Activated CD4-positive, CD25-positive, alpha-beta regulatory T cell treated with anti-CD3 and anti-CD28 coated beads, Interleukin-2, amount 50 U/mL, for 24 hours (primary cell): ENCODE results near the gene AGBL1.

ENCODE experiments used
- ATAC-seq, 2 donors: fragments of 150-1000 bp; cut with Tn5 transposase; one replicate each; pipeline ENCODE4 v1.10.0; 2021; ENCODE audit warnings: mild to moderate bottlenecking in 1 of 2, moderate library complexity in 1 of 2

AGBL1 gene

DNA sequence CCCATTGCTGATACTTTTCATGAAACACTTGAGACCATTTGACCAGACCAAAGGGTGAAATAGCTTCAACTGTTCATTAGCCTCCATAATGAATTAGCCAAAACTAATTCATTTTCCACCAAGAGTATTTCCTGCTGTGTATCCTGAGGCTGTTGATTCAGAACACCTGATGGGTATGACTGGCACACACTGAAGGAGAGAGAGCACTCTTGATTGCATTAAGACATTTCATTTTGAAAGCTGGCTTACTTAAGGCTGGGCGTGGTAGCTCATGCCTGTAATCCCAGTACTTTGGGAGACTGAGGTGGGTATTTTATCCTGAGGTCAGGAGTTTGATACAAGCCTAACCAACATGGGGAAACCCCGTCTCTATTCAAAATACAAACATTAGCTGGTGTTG is 175.6 kb downstream of the AGBL1 start:
- ATAC-seq: no peak

DNA sequence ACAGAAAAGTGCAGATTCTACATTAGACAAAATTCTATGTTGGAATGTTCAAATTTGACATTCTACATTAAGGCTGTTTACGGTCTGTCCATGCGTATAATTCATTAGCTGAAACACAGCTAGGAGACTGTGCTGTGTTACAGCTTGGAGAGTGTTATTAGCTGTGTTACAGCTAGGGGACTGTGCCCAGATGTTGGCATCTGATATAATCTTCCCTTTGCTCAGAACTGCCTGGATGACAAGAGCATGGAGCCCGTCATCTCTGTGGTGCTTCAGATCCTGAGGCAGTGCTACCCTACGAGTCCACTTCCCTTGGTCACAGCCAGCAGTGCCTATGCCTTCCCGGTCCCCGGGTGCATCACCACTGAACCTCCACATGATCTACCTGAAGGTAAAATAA is 177.0 kb downstream of the AGBL1 start:
- no peak for ATAC-seq

DNA sequence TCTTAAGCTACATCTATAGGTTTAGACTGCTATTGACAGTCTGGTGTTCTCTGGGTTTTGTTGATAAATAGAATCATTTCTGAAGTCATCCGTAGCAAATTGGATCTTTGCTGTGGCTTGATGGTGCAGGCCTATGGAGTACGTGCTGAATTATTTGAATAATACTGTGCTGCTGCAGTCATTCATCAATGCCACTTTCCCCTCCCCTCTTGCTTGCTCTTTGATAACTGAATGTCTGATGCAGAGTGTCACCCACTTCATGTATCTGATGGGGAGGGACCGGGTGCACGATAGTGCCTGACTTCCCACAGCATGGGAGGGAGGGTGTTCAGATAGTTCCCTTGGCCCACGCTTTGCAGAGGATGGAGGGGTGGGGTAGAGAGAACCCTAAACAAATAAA is 179.9 kb downstream of the AGBL1 start:
- ATAC-seq: no peak

DNA sequence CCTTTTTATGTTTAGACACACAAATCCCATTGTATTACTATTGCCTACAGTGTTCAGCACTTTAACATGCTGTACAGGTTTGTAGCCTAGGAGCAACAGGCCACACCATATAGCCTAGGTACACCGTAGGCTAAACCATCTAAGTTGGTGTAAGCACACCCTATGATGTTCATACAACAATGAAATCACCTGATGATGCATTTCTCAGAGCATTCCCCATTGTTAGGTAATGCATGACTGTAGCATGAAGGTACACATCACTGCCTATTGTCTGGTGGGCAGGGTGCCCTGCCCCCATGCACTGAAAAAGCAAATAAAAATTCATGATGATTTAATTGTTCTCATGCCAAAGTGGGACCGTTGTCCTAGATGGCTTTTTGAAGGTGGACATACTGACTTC is 183.6 kb downstream of the AGBL1 start:
- ATAC-seq: no peak

DNA sequence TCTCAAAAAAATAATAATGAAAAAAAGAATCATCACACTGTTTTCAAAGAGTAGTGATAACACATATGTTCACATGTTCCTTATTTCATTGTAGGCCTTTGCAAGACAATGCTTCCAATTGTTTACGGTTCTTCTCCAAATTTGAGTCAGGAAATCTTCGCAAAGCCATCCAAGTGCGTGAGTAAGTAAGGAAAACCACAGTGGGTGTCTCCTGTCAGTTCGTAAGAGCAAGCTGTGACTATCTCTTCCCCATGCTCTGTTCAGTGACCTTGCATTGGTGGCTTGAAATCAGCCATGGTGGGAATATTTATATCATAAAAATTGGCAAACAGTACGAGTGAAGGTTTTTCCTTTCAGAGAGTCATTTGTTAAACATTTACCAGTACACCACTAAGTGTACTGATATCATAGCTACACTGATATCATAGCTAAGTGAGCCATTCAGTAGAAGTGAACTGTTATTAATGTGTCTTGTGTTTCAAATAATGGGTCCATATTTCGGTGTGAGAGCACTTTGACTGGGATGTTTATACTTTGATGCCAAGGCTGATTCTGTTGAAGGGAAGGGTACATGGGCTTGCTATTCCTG is 187.3 kb downstream of the AGBL1 start:
- ATAC-seq: no peak

DNA sequence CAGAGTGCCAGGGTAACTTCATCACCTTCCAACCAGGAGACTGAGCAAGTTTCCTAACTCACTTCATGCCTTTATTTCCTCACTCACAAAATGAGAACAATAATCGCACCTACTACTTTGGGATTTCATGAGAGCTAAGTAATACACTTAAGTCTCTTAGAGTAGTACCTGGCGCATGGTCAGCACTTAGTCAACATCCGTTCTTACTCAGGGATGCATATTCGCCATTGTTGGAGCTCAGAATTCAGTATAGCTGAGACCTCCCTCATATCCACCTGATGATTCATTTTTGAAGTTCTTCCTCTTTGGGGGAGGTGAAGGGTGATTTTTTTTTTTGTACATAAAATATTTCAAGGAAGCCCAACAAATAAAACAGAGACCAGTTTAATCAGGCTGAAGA is 188.2 kb downstream of the AGBL1 start:
- no peak for ATAC-seq

DNA sequence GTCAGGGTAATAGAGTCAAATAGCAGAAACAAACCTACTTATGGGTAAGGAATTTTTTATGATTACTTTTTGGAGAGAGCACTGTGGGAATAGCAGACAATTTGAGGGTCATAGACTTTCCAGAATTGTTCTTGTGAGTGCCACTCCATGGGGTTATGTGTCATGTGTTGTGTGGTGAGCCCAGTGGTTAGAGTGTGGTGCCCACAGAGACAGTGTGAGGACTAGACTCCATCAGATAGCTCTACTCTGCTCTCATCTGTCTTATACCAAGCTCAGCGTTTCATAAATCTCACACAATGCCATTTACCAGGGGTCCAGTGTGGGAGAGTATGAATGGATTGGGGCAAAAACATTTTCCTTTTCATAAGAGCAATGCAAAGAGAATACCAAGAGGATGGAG is 188.9 kb downstream of the AGBL1 start:
- no peak for ATAC-seq

DNA sequence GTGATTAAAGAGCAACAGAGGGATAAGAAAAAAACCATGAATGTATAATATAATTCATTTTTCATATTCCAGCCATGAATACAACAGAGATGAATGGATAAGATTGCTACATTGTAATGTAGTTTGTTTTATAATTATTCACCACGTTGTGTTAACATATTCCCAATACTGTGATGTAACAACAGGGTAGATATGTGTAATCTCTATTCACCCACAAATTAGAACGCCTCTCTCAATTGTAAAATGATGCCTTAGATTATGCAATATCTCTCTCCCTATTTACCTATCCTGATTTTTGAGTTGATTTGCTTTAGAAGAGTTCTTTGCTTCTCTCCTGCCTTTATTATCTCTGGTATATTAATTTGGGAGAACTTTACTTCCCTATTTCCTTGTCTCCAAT is 193.6 kb downstream of the AGBL1 start:
- no peak for ATAC-seq

DNA sequence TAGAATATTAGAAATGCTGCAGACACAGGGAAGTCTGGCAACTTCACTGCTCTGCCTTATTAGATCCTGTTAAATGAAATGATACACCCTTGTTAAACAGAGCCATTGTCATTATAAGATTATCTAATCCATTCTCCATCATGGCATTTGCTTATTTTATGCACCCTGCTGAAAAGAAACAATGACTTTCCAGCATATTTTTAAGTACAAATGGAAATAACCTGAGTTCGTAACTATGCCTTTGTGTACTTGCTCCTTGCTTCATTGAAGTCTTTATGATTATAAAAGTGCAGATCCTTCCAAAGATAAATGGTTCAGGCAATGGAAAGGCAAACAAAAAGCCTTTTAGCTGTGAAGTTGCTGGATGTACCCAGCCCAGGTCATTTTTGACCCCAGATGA is 195.7 kb downstream of the AGBL1 start:
- ATAC-seq: no peak

DNA sequence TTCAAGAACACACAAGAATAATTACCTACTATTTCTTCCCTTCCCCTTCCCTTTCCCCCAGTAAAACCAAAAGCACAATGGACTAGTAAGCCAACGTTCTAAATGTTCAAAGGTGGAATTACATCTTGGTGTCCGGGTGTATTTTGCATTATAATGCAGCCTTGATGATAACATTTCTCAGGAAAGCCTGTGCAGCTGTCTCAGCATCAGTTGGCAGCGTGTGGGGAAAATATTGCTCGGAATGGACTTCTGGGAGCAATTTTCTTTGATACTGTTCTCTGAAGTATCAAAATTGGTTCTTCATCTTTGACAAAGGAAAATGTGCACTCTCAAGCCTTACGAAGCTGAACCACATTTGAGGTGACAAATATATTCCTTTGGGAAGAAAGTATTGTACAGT is 198.9 kb downstream of the AGBL1 start:
- no peak for ATAC-seq

DNA sequence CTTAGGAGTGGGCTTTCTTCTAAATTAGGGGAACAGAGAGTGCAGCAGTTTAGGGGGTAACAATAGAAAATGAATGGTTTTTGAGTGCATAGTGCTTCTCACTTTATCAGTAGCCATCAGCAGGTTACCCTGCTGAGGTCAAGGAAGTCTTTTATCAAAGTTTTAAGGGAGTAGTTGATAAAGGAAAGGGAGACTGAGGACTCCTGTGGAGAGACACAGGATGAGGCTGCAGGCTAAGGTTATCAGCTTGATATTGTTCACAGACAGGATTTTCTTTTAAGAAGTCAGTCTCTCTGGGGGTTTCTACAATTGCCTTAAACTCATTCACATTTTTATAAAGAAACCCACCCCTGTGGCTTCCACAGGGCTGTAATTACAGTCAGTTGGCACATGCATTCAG is 205.0 kb downstream of the AGBL1 start:
- no peak for ATAC-seq

DNA sequence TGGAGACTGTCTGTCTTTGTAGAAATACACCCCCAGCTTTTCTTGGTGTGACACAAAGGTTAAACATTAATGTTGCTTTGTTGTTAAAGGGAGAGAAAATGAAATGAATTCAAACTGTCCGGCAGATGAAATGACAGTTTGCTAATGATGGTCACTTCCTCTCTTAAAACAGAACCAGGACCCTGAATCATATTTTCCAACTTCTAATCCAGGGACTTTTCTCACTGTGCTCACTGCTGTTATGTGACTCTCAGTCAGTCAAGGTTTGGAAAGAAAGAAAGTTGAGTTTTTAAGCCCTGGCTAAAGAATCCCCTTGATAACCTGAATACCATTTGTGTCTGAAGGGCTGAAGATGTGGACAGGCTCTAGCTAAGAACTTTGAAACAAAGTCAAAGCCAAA is 215.8 kb downstream of the AGBL1 start:
- no peak for ATAC-seq

DNA sequence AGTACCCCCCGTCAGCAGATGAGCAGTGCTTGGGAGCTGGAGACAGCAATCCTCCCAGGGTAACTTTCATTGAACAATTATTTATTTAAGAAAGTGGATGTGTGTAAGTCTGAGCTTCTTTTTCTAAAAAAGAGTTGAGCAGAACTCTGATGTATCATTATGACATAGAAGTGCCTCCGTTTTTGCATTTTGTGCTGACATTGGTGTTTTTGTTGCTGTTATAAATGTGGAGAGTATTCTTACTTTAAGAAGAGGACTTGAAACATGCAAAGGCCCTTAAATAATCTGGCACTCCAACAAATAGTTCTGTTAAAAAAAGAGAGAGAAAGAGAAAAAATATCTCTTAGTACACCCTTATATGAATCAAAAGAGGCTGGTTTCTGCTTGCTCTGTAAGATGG is 217.1 kb downstream of the AGBL1 start:
- no peak for ATAC-seq

DNA sequence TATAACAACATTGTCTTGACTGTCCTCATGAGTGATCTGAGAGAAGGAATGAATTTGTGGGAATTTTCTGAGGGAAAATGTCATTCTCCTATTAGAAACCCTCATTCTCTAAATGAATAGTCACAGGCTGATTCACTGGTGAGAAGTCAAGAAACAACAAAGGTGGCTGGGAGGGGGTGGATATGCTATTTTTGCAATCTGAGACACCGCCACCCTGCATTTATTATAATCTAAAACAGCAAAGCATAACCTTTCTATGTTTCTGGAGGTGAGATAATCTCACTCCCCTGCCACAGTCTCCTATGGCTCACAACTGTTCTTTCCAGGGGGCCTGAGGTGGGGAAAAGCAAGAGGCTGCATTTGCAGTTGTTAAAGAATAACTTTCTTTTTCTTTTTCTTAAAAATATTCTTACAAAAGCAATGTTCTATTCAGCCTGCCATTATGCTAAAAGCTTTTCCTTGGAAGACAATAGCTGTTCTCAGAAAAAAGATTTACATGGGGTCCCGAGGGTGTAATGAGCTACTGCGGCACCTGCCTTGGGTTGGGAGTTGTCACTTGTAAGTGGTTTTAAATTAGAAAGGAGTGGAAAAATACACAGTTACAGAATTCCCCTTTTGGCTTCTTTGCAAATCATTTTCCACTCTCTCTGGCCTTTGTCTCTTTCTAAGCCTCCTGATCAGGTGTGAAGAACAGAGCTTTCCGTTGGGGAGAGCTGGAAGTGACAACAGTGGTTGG is 220.9 kb downstream of the AGBL1 start:
- no peak for ATAC-seq

DNA sequence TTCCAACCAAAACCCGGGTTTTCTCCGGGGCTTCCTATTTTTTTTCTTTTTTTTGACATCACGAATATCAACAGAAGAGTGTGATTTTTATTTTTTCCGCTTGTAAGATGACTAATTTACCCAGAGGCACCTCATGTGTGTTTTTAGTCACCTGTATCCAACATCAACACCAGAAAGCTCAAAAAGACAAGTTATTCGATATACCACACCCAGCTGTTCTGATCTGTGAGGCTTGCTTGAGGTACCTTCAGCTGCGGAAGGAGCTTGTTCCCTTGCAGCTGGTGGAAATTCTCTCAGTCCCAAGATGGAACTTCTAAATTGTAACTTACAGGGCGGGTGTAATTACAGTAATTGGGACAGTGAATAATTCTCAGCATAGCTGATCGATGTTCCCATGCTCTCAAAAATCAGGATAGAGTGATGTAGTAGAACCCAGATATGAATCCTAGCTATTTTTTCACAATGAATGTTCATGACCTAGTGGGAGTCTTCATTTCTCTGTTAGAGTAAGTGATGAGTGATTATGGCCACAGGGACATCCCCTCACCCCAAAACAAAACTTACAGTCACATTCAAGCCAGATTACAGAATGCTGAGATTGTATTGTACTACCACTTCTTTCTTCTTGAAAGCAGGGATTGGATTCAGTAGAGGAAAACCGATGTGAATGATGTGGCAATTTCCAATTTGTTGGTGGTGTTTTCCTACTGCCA is 232.1 kb downstream of the AGBL1 start:
- ATAC-seq: no peak

DNA sequence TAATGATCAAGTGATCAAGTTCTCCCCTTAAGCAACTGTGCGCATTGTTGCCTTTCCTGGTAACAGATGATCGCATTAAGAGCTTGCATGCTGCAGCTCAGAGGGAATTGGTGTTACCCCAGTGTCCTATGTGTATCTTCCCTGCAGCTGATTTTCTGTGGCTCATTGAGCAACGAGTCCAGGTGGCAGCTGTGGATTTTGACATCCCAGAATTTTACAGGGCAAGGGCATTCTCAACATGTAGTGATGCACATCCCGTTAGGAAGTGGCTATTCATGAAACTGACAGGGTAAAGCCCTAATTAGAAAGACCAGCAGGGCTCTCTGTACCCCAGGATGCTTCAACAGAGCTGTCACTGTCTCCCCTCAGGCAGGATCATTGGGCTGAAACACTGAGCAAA is 232.8 kb downstream of the AGBL1 start:
- ATAC-seq: no peak

DNA sequence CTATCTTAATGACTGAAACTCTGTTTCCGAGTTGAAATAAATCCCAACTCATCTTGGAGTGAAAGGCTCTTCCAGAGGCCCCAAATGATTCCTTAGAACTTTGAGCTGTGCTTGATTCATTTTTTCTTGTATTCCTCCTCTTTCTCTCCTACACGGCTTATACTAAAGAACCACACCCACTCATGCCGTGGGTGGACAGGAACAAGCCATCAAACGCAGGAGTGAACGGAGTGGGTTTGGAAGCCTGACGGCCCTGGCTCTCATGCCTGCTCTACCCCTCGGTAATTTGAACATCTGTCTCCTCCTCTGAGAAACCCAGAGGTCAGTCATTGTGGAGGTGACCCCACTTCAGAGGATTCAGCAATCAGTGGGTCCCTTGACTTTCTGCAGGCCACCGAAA is 236.5 kb downstream of the AGBL1 start:
- ATAC-seq: no peak

DNA sequence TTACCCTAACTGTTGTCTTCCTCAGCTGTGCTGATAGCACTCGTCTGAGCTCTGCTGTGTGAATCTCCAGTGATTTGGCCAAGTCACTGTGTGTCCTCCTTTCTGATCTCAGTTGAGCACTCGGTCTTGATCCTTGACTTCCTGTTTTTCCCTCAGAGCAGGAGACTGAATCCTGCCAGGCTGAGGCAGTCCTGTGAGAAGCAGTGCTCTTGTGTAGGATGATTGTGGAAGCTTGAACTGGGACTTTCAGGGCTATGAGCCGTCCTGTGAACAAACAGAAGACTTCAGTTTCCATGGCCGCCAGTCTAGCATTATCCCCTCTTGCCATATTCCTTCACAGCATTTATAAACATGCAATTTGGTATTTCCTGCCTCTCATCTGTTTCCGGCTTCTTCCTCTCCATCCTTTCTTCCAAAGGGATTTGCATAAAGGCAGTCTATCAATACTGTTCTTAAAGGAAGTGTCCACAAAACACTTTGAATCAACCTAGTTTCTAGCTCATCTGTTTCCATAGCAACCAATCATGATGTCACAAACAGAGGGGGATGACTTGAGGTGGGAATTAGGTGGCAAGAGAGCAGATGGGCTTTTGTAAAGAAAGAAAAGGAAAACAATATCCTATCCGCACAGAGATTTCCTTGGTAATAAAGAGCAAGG is 237.2 kb downstream of the AGBL1 start:
- no peak for ATAC-seq

DNA sequence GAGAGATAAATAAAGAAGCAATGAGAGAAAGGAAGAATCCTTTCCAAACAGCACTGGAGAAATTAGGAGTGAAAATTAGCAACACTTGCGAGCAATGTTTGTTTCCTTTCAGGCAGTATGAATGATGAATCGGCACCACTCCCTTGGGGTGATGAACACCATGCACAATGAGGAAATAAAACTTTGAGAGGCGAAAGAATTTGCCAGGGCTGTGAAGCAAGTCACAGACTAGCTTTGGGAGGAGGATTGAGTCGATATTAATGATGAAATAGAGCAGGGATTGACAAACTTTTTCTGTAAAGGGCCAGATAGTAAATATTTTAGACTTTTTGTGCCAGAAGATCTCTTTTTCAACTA is 237.7 kb downstream of the AGBL1 start:
- ATAC-seq: no peak

DNA sequence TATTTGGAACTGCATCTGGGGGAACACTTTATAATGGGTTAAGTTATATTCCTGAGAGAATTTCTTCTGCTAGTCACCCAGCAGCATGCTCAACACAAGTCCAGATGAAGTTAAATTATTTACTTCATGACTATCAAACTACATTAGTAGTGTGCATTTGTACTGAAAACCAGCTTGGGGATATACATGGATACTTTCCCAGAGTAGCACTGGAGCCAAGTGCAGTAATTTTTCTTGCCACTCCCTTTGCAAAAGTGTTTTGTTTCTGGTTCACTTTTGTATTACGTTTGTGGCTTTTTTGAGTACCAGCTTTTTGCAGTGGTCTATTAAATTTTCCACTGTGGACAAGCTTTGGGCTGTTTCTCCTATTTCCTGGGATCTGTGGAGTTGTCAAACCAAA is 243.0 kb downstream of the AGBL1 start:
- ATAC-seq: no peak

DNA sequence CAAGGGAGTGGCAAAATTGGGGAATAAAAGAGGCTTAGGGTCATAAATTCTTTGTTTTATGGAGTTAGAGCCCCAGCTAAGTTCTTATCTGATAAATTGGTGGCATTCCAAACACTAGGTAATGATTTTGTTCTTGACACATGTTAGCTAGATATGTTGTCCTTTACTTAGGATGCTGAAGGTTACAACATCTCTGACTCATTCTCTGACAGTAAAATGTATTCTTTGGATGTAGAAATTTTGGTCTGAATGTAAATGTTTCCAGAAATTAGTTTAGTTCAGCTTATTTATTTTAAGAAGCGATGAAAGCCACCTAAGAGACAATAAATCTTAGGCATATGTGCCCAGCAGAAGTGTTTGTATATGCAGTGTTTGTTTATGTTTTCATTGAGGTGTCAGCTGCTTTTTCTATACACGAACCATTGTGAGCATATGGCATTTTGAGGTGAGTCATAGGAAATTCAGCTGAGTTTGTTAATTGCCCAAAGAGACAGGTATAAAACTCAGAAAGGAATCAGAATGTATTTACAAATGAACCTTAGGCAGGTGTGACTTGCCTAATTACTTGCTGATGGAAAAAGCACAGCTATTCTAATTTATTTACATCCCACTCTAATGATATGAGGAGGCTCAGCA is 247.7 kb downstream of the AGBL1 start:
- no peak for ATAC-seq

DNA sequence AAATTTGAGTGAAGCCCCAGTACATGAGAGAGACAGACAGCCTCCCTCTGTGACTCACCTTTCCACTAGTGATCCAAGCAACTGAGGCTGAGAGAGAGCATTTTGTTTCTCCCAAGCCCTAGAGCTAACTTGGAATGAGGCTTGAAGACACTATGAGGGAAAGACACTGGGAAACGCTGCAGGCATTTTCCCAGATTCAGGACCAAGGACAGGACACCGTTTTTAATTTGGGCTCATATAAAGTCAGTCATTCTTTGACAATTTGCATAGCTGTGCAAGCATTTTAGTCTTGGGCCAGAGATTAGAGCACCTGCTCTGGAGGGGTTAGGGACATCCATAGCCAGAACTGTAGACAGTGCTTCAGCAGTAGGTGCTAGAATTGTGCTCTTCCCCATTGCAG is 249.0 kb downstream of the AGBL1 start:
- no peak for ATAC-seq

DNA sequence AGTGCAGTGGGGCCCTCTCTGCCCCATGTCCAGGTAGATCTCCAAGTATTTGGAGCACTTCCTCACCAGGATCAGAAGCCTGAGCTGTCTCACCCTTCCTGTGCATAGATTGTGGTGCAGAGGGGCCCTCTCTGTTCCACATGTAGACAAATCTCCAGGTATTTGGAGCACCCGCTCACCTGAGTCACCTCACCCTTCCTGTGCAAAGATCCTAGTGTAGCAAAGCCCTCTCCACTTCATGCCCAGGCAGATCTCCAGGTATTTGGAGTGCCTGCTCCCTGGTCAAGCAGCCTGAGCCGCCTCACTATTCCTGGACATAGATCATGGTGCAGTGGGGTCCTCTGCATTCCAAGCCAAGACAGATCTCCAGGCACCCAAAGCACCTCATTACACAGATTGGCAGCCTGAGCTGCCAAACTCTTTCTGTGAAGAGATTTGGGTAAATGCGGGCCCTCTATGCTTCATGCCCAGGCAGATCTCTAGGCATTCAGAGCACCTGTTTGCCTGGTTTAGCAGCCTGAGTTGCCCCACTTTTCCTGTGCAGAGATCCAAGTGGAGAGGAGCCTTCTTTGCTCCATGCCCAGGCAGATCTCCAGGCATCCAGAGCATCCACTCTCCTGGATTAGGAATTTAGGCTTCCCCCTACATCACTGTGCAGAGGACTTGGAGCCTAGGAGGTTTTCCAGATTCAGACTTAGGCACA is 249.8 kb downstream of the AGBL1 start:
- no peak for ATAC-seq
